ENCODE results near the gene ARMS2. TPM values are rescaled to one million over a fixed set of nuclear protein-coding genes. Genes with fewer than 3 reads are reported as not detected.

Gene ARMS2
- total RNA-seq, 2 donors from 2014 or later, result not detected

- no peak overlapping the region for H3K4me3 ChIP-seq
- H3K4me1 ChIP-seq, result peaks cover 0 to 49% of the 10 kb centered on the region in 2 donors
- no peak for DNase-seq (ENCODE audit: low spot score)
- TF ChIP-seq CTCF (IDR thresholded peaks at IDR 0.05), result no peak
- H3K9me3 ChIP-seq, result no peaks in the 10 kb centered on the region
- peak overlapping the region; percentile 56 to 60 for H3K27ac ChIP-seq
- H3K36me3 ChIP-seq, result no peaks in the 10 kb centered on the region
- no peaks in the 10 kb centered on the region for H3K27me3 ChIP-seq
Measured at GRCh38 chr10:122498521-122498920, 44.1 kb downstream of the ARMS2 start.

- no peaks in the 10 kb centered on the region for H3K9me3 ChIP-seq
- H3K36me3 ChIP-seq, result no peaks in the 10 kb centered on the region
- H3K4me1 ChIP-seq, result peaks cover 0 to 46% of the 10 kb centered on the region in 2 donors
- H3K27me3 ChIP-seq, result no peaks in the 10 kb centered on the region
- no peak for DNase-seq (ENCODE audit: low spot score)
- no peak overlapping the region for H3K4me3 ChIP-seq
- peak overlapping the region; percentile 56 to 60 for H3K27ac ChIP-seq
- no peak for TF ChIP-seq CTCF (IDR thresholded peaks at IDR 0.05)
Measured at GRCh38 chr10:122499012-122499411, 44.6 kb downstream of the ARMS2 start.

- no peaks in the 10 kb centered on the region for H3K27me3 ChIP-seq
- peak in 1 of 2 donors; percentile 16 for TF ChIP-seq CTCF (IDR thresholded peaks at IDR 0.05)
- H3K9me3 ChIP-seq, result no peaks in the 10 kb centered on the region
- peaks cover 0 to 50% of the 10 kb centered on the region in 2 donors for H3K4me1 ChIP-seq
- H3K27ac ChIP-seq, result peak overlapping the region; percentile 56 to 60
- no peak for DNase-seq (ENCODE audit: low spot score)
- no peak overlapping the region for H3K4me3 ChIP-seq
- no peaks in the 10 kb centered on the region for H3K36me3 ChIP-seq
Measured at GRCh38 chr10:122499491-122499941, 45.1 kb downstream of the ARMS2 start.

- TF ChIP-seq CTCF (IDR thresholded peaks at IDR 0.05), result no peak
- Histone ChIP-seq H3K27me3 (no peaks in the 10 kb centered on the region), H3K9me3 (no peaks in the 10 kb centered on the region), H3K36me3 (no peaks in the 10 kb centered on the region), H3K4me1 (peaks cover 0 to 49% of the 10 kb centered on the region in 2 donors), H3K27ac (no peak overlapping the region), H3K4me3 (no peak overlapping the region)
- DNase-seq (ENCODE audit: low spot score), result no peak
Measured at GRCh38 chr10:122500194-122500593, 45.7 kb downstream of the ARMS2 start.

- no peak for DNase-seq (ENCODE audit: low spot score)
- no peaks in the 10 kb centered on the region for H3K27me3 ChIP-seq
- H3K9me3 ChIP-seq, result no peaks in the 10 kb centered on the region
- H3K4me1 ChIP-seq, result peaks cover 0 to 44% of the 10 kb centered on the region in 2 donors
- H3K4me3 ChIP-seq, result no peak overlapping the region
- H3K27ac ChIP-seq, result no peak overlapping the region
- H3K36me3 ChIP-seq, result no peaks in the 10 kb centered on the region
- TF ChIP-seq CTCF (IDR thresholded peaks at IDR 0.05), result no peak
Measured at GRCh38 chr10:122500726-122501125, 46.3 kb downstream of the ARMS2 start.

- Histone ChIP-seq H3K9me3 (no peaks in the 10 kb centered on the region), H3K27me3 (no peaks in the 10 kb centered on the region), H3K4me1 (peaks cover 0 to 35% of the 10 kb centered on the region in 2 donors), H3K36me3 (no peaks in the 10 kb centered on the region), H3K27ac (no peak overlapping the region), H3K4me3 (no peak overlapping the region)
- no peak for DNase-seq (ENCODE audit: low spot score)
- TF ChIP-seq CTCF (IDR thresholded peaks at IDR 0.05), result no peak
Measured at GRCh38 chr10:122503012-122503411, 48.6 kb downstream of the ARMS2 start.

All from right atrium auricular region (tissue), 2 donors.